Measurements from ENCODE around the gene C20orf202.

The C20orf202 gene
- 0 to 0.42 reads per million in 2 donors for total RNA-seq

GRCh38 chr20:1202762-1203504, at the start of gene C20orf202:
C20orf202 (plus strand) TSS chr20:1203454; CDS start chr20:1203586, 132 bp downstream.
- no peak for DNase-seq

- no peak for DNase-seq
Observed at GRCh38 chr20:1154226-1154625, 49.0 kb upstream of the C20orf202 start.

- no peak for DNase-seq
Observed at GRCh38 chr20:1154691-1155090, 48.6 kb upstream of the C20orf202 start.

- DNase-seq = no peak
Observed at GRCh38 chr20:1155342-1155741, 47.9 kb upstream of the C20orf202 start.

- DNase-seq = no peak
Observed at GRCh38 chr20:1160496-1160895, 42.8 kb upstream of the C20orf202 start.

- DNase-seq = no peak
Observed at GRCh38 chr20:1160991-1161390, 42.3 kb upstream of the C20orf202 start.

- no peak for DNase-seq
Observed at GRCh38 chr20:1163105-1163504, 40.1 kb upstream of the C20orf202 start.

GRCh38 chr20:1163653-1164052, 39.6 kb upstream of the C20orf202 start:
- no peak for DNase-seq

GRCh38 chr20:1164871-1165270, 38.4 kb upstream of the C20orf202 start:
- no peak for DNase-seq

GRCh38 chr20:1165521-1165920, 37.7 kb upstream of the C20orf202 start:
- no peak for DNase-seq

- no peak for DNase-seq
Observed at GRCh38 chr20:1165941-1166340, 37.3 kb upstream of the C20orf202 start.

GRCh38 chr20:1166948-1167720, 36.1 kb upstream of the C20orf202 start:
- no peak for DNase-seq

GRCh38 chr20:1169224-1169623, 34.0 kb upstream of the C20orf202 start:
- no peak for DNase-seq

- no peak for DNase-seq
Observed at GRCh38 chr20:1171461-1172093, 31.7 kb upstream of the C20orf202 start.

GRCh38 chr20:1173698-1174097, 29.6 kb upstream of the C20orf202 start:
- DNase-seq = no peak

- DNase-seq = no peak
Observed at GRCh38 chr20:1174787-1175186, 28.5 kb upstream of the C20orf202 start.

GRCh38 chr20:1177680-1178079, 25.6 kb upstream of the C20orf202 start:
- no peak for DNase-seq

- DNase-seq = no peak
Observed at GRCh38 chr20:1178103-1178502, 25.2 kb upstream of the C20orf202 start.

- DNase-seq = no peak
Observed at GRCh38 chr20:1178623-1179022, 24.6 kb upstream of the C20orf202 start.

GRCh38 chr20:1180949-1181348, 22.3 kb upstream of the C20orf202 start:
- no peak for DNase-seq

GRCh38 chr20:1182106-1182505, 21.1 kb upstream of the C20orf202 start:
- no peak for DNase-seq

GRCh38 chr20:1183153-1183552, 20.1 kb upstream of the C20orf202 start:
- no peak for DNase-seq

GRCh38 chr20:1184260-1184637, 19.0 kb upstream of the C20orf202 start:
- DNase-seq = no peak

All from T-helper 9 cell (primary cell).